Astrocyte (in vitro differentiated cells and primary cell): ENCODE data around the gene IFT172. TPM values are rescaled to one million over a fixed set of nuclear protein-coding genes. Genes with fewer than 3 reads are reported as not detected.

ENCODE experiments used
- DNase-seq: peaks from one replicate; pipeline ENCODE4 v3.0.0-alpha.2; 2010; ENCODE audit warnings: low read depth
- FAIRE-seq: peaks from 2 replicates; lab custom pipeline; 2011; peaks lifted over from hg19 to GRCh38; lab: Jason Lieb, UNC
- H2AFZ ChIP-seq: 2 replicates; pipeline ENCODE4 v1.6.0; 2012; ENCODE audit warnings: low read depth, low read length, inconsistent platforms
- H3K27ac ChIP-seq: 2 replicates; pipeline ENCODE4 v1.5.1; 2011; ENCODE audit warnings: low read depth, low read length, inconsistent platforms
- H3K27me3 ChIP-seq: 2 replicates; pipeline ENCODE4 v1.6.0; 2011; ENCODE audit warnings: low read length, inconsistent platforms; ENCODE audit not compliant: insufficient read depth
- H3K36me3 ChIP-seq: 2 replicates; pipeline ENCODE4 v1.5.1; 2011; ENCODE audit warnings: low read length, inconsistent platforms; ENCODE audit not compliant: insufficient read depth
- H3K4me1 ChIP-seq: 2 replicates; pipeline ENCODE4 v1.5.1; 2011; ENCODE audit warnings: low read length, inconsistent platforms; ENCODE audit not compliant: insufficient read depth
- H3K4me2 ChIP-seq: 2 replicates; pipeline ENCODE4 v1.6.0; 2012; ENCODE audit warnings: low read length, inconsistent platforms
- H3K4me3 ChIP-seq: 2 replicates; pipeline ENCODE4 v1.5.1; 2011; ENCODE audit warnings: low read depth, mild to moderate bottlenecking, low read length, inconsistent platforms; ENCODE audit not compliant: insufficient read depth
- H3K79me2 ChIP-seq: 2 replicates; pipeline ENCODE4 v1.6.0; 2012; ENCODE audit warnings: mild to moderate bottlenecking, low read length, inconsistent platforms; ENCODE audit not compliant: insufficient read depth
- H3K9ac ChIP-seq: 2 replicates; pipeline ENCODE4 v1.6.0; 2012; ENCODE audit warnings: mild to moderate bottlenecking, low read length, inconsistent platforms
- H3K9me3 ChIP-seq: 2 replicates; pipeline ENCODE4 v1.5.1; 2012; ENCODE audit warnings: low read depth, mild to moderate bottlenecking, low read length, inconsistent platforms; ENCODE audit not compliant: insufficient read depth
- H4K20me1 ChIP-seq: 2 replicates; pipeline ENCODE4 v1.6.0; 2012; ENCODE audit warnings: low read length, inconsistent platforms; ENCODE audit not compliant: insufficient read depth
- H3K27ac Mint-ChIP-seq: one replicate; pipeline ENCODE4 v1.8.0; 2021; ENCODE audit warnings: mild to moderate bottlenecking, mixed read lengths; ENCODE audit not compliant: unreplicated experiment
- H3K27me3 Mint-ChIP-seq: one replicate; pipeline ENCODE4 v1.8.0; 2021; ENCODE audit warnings: low read depth, mixed read lengths; ENCODE audit not compliant: unreplicated experiment
- H3K36me3 Mint-ChIP-seq: one replicate; pipeline ENCODE4 v1.8.0; 2021; ENCODE audit warnings: low read depth, mixed read lengths; ENCODE audit not compliant: unreplicated experiment
- H3K4me1 Mint-ChIP-seq: one replicate; pipeline ENCODE4 v1.8.0; 2021; ENCODE audit warnings: low read depth, mixed read lengths; ENCODE audit not compliant: unreplicated experiment
- H3K4me3 Mint-ChIP-seq: one replicate; pipeline ENCODE4 v1.8.0; 2021; ENCODE audit warnings: mild to moderate bottlenecking, moderate library complexity, mixed read lengths; ENCODE audit not compliant: unreplicated experiment
- H3K9me3 Mint-ChIP-seq: one replicate; pipeline ENCODE4 v1.8.0; 2021; ENCODE audit warnings: mild to moderate bottlenecking, mixed read lengths; ENCODE audit not compliant: unreplicated experiment
- CTCF ChIP-seq: IDR thresholded peaks from 2 replicates; pipeline ENCODE4 v1.5.1; 2011; ENCODE audit warnings: low read depth, mild to moderate bottlenecking, inconsistent platforms, low read length, moderate library complexity; ENCODE audit not compliant: insufficient read depth
- EZH2 ChIP-seq: IDR thresholded peaks from 2 replicates; pipeline ENCODE4 v1.6.1; 2012; ENCODE audit warnings: mild to moderate bottlenecking, low read length, inconsistent platforms; ENCODE audit not compliant: insufficient read depth
- total RNA-seq: library from RNA; stranded (reverse); gene quantifications from 2 replicates; pipeline ENCODE4 v1.2.1, GENCODE V29; 2021

The IFT172 gene
- total RNA-seq, 1 donor from 2014 or later = 15.4 TPM

- H3K9ac ChIP-seq = no peak within 1 kb of the TSS
- H3K36me3 Mint-ChIP-seq = peaks cover 23% of the 10 kb centered on the region
- H2AFZ ChIP-seq = no peak within 1 kb of the TSS
- H3K4me1 Mint-ChIP-seq = peaks cover 2% of the 10 kb centered on the region
- H3K4me3 ChIP-seq = no peak within 1 kb of the TSS
- TF ChIP-seq EZH2 (no peak), CTCF (no peak)
- H3K36me3 ChIP-seq = peaks cover 25% of the 10 kb centered on the region
- no peaks in the 10 kb centered on the region for H3K27me3 Mint-ChIP-seq
- no peak within 1 kb of the TSS for H3K4me2 ChIP-seq
- peaks cover 18% of the 10 kb centered on the region for H4K20me1 ChIP-seq
- H3K4me3 Mint-ChIP-seq = peak within 1 kb of the TSS; percentile 35
- H3K9me3 Mint-ChIP-seq = no peaks in the 10 kb centered on the region
- H3K9me3 ChIP-seq = no peaks in the 10 kb centered on the region
- no peak for DNase-seq
- H3K27me3 ChIP-seq = no peaks in the 10 kb centered on the region
- no peaks in the 10 kb centered on the region for H3K4me1 ChIP-seq
- no peak within 1 kb of the TSS for H3K27ac ChIP-seq
- no peaks in the 10 kb centered on the region for H3K79me2 ChIP-seq
- no peak for FAIRE-seq
- peak within 1 kb of the TSS; percentile 78 for H3K27ac Mint-ChIP-seq
These were observed 47.3 kb downstream of the IFT172 start, which contains the start of gene KRTCAP3 for GRCh38 chr2:27441958-27442919. Gene KRTCAP3, plus strand, starts transcription at chr2:27442381. Its CDS starts 32 bp downstream, at chr2:27442413.

- Histone ChIP-seq H3K4me2 (no peak overlapping the region), H3K9me3 (no peaks in the 10 kb centered on the region), H3K4me3 (no peak overlapping the region), H3K9ac (no peak overlapping the region), H3K4me1 (no peaks in the 10 kb centered on the region), H4K20me1 (peaks cover 25% of the 10 kb centered on the region), H3K27me3 (no peaks in the 10 kb centered on the region), H3K79me2 (no peaks in the 10 kb centered on the region), H3K27ac (no peak overlapping the region), H3K36me3 (peaks cover 32% of the 10 kb centered on the region), H2AFZ (no peak overlapping the region)
- peaks cover 24% of the 10 kb centered on the region for H3K36me3 Mint-ChIP-seq
- H3K9me3 Mint-ChIP-seq = no peaks in the 10 kb centered on the region
- peaks cover 2% of the 10 kb centered on the region for H3K4me1 Mint-ChIP-seq
- H3K27ac Mint-ChIP-seq = no peak overlapping the region
- no peaks in the 10 kb centered on the region for H3K27me3 Mint-ChIP-seq
- no peak for DNase-seq
- no peak for FAIRE-seq
- no peak overlapping the region for H3K4me3 Mint-ChIP-seq
- TF ChIP-seq EZH2 = no peak
- no peak for TF ChIP-seq CTCF
These were observed 48.2 kb downstream of the IFT172 start for GRCh38 chr2:27441226-27441926.
